Transverse colon (tissue), 4 donors: Measurements from ENCODE around the gene RUSF1. TPM values are rescaled to one million over a fixed set of nuclear protein-coding genes. Genes with fewer than 3 reads are reported as not detected.
A peak's percentile ranks its signal among the peaks of the same experiment; 100 is the strongest.

Experiments used
- DNase-seq: peaks from one replicate; pipeline ENCODE4 v3.0.0-alpha.2; 2019
- H3K27ac ChIP-seq, 4 donors: fragments of 200-600 bp; sonication (generic); 2 replicates each; pipeline ENCODE4 v1.5.1; 2016 to 2018; ENCODE audit warnings: inconsistent platforms in 4 of 4
- H3K27me3 ChIP-seq: fragments of 200-600 bp; sonication (generic); 2 replicates; pipeline ENCODE4 v1.5.1; 2017; ENCODE audit warnings: inconsistent platforms
- H3K36me3 ChIP-seq, 4 donors: fragments of 200-600 bp; sonication (generic); 2 replicates each; pipeline ENCODE4 v1.5.1; 2017 to 2019; ENCODE audit warnings: inconsistent platforms in 4 of 4
- H3K4me1 ChIP-seq, 4 donors: fragments of 200-600 bp; sonication (generic); 2 replicates each; pipeline ENCODE4 v1.5.1; 2017 to 2020; ENCODE audit warnings: inconsistent platforms in 4 of 4
- H3K4me3 ChIP-seq, 4 donors: fragments of 200-600 bp; sonication (generic); 1 replicate in 1 of 4; 2 replicates in 3 of 4; pipeline versions ENCODE4 v1.5.1 to v1.6.1; 2017 to 2019; ENCODE audit warnings: inconsistent platforms in 4 of 4
- H3K9me3 ChIP-seq, 2 donors: fragments of 200-600 bp; sonication (generic); 2 replicates each; pipeline ENCODE4 v1.5.1; 2017 to 2019; ENCODE audit warnings: inconsistent platforms in 2 of 2
- CTCF ChIP-seq, 5 experiments: fragments of 200-600 bp in 3 of 5; fragments of 450-650 bp in 2 of 5; sonication (generic) in 3 of 5; IDR thresholded peaks; 1 replicate in 2 of 5; 2 replicates in 3 of 5; pipeline ENCODE4 v1.5.1; 2016 to 2017; ENCODE audit warnings: antibody characterized with exemption in 5 of 5, inconsistent platforms in 3 of 5, mild to moderate bottlenecking in 2 of 5, moderate library complexity in 1 of 5
- EP300 ChIP-seq: sonication (generic); formaldehyde crosslinking; IDR thresholded peaks from one replicate; pipeline ENCODE4 v1.6.1; 2017; ENCODE audit warnings: antibody characterized with exemption, low read depth
- POLR2A ChIP-seq: fragments of 450-650 bp; IDR thresholded peaks from one replicate; pipeline ENCODE4 v1.6.1; 2016; ENCODE audit warnings: antibody characterized with exemption, mild to moderate bottlenecking, moderate library complexity
- POLR2AphosphoS5 ChIP-seq, 3 donors: sonication (generic); formaldehyde crosslinking; IDR thresholded peaks; one replicate each; pipeline ENCODE4 v1.6.1; 2016; ENCODE audit warnings: antibody characterized with exemption in 3 of 3
- WGBS, 2 donors: methylation state at CpG; one replicate each; pipeline ENCODE4 v1.1.5; 2018; ENCODE audit warnings: low coverage in 1 of 2; 5-methylcytosine and 5-hydroxymethylcytosine counted together
- in situ Hi-C, 4 donors: fragments of 200-750 bp; cut with MboI; loops; one replicate each; pipeline versions ENCODE4 v1.15.0 to v1.15.1; 2017; ENCODE audit warnings: low sequenced_read_pairs in 3 of 4, low pct_ligation_motif_present in 1 of 4, low pct_unique_long_range_greater_than_20kb in 1 of 4
- intact Hi-C: fragments of 100-400 bp; cut with DNase I; formaldehyde crosslinking; loops from one replicate; pipeline ENCODE4 v1.15.1; 2023; ENCODE audit warnings: low total_unique reads
- total RNA-seq, 4 donors: library from RNA; depleted of rRNA; stranded (reverse); fragments of >200 nt; gene quantifications; one replicate each; pipeline ENCODE4 v1.1.0, GENCODE V29; 2016

Gene RUSF1
- total RNA-seq, 4 donors from 2014 or later: 49.2 to 86.5 (median 71.3) TPM

GRCh38 chr16:31459687-31460581 lies 48.3 kb downstream of the RUSF1 start:
- H3K9me3 ChIP-seq: no peaks in the 10 kb centered on the region
- peak; percentile 10 to 89 (median 58) for TF ChIP-seq POLR2AphosphoS5 (IDR thresholded peaks at IDR 0.05)
- TF ChIP-seq POLR2A: no peak
- peaks cover 25 to 42% (median 39%) of the 10 kb centered on the region in 4 donors for H3K4me1 ChIP-seq
- in situ Hi-C loops: loop anchor here in 2 of 4 donors (25.0 kb wide), 2 partner anchors 427 to 473 kb away; partner anchors contain the start of gene HSD3B7 (in 1 of the 2)
- intact Hi-C loops: no loop called here
- H3K27me3 ChIP-seq: no peaks in the 10 kb centered on the region
- peaks cover 0 to 4% (median 2%) of the 10 kb centered on the region in 4 donors for H3K36me3 ChIP-seq
- H3K4me3 ChIP-seq: peak overlapping the region; percentile 73 to 97 (median 78)
- WGBS, 2 donors: 2 to 7% methylated on average over 7 to 45 of the region's 61 CpGs
- DNase-seq: peak; percentile 100
- H3K27ac ChIP-seq: peak overlapping the region; percentile 97 to 99 (median 98)

GRCh38 chr16:31458844-31459686 lies 49.1 kb downstream of the RUSF1 start, which contains the start of gene ARMC5:
Gene ARMC5 (plus strand): TSS chr16:31459501. CDS start chr16:31459525, 24 bp downstream.
- TF ChIP-seq POLR2A (peak; percentile 65), EP300 (no peak), CTCF (IDR thresholded peaks at IDR 0.05) (peak; percentile 45 to 80 (median 60)), POLR2AphosphoS5 (IDR thresholded peaks at IDR 0.05) (peak; percentile 68 to 93 (median 72))
- H3K9me3 ChIP-seq: no peaks in the 10 kb centered on the region
- H3K4me3 ChIP-seq: peak within 1 kb of the TSS; percentile 73 to 97 (median 78)
- intact Hi-C loops: no loop called here
- peak; percentile 98 for DNase-seq
- peak within 1 kb of the TSS; percentile 97 to 99 (median 98) for H3K27ac ChIP-seq
- H3K4me1 ChIP-seq: peaks cover 25 to 50% (median 44%) of the 10 kb centered on the region in 4 donors
- no peaks in the 10 kb centered on the region for H3K36me3 ChIP-seq
- in situ Hi-C loops: loop anchor here in 2 of 4 donors (25.0 kb wide), 2 partner anchors 428 to 472 kb away; partner anchors contain the start of gene HSD3B7 (in 1 of the 2)
- WGBS, 2 donors: 1% methylated on average over 75 of the region's 91 CpGs; no CpG with 5 or more reads in 1 of the 2 donors
- no peaks in the 10 kb centered on the region for H3K27me3 ChIP-seq

GRCh38 chr16:31458073-31458843 lies 49.9 kb downstream of the RUSF1 start:
- WGBS, 2 donors: 3% methylated on average over 19 of the region's 42 CpGs; no CpG with 5 or more reads in 1 of the 2 donors
- intact Hi-C loops (no loop called here), in situ Hi-C loops (loop anchor here in 2 of 4 donors (25.0 kb wide), 2 partner anchors 429 to 471 kb away; partner anchors contain the start of gene HSD3B7 (in 1 of the 2))
- Histone ChIP-seq H3K27me3 (no peaks in the 10 kb centered on the region), H3K27ac (peak overlapping the region; percentile 97 to 99 (median 98)), H3K4me1 (peaks cover 31 to 58% (median 52%) of the 10 kb centered on the region in 4 donors), H3K36me3 (no peaks in the 10 kb centered on the region), H3K9me3 (no peaks in the 10 kb centered on the region), H3K4me3 (peak overlapping the region; percentile 73 to 97 (median 78))
- DNase-seq: peak; percentile 72
- TF ChIP-seq EP300 (no peak), POLR2A (peak; percentile 8), POLR2AphosphoS5 (IDR thresholded peaks at IDR 0.05) (peak in 2 of 3 donors; percentile 45 to 67), CTCF (IDR thresholded peaks at IDR 0.05) (peak in 4 of 5 experiments; percentile 10 to 46 (median 30))

DNA sequence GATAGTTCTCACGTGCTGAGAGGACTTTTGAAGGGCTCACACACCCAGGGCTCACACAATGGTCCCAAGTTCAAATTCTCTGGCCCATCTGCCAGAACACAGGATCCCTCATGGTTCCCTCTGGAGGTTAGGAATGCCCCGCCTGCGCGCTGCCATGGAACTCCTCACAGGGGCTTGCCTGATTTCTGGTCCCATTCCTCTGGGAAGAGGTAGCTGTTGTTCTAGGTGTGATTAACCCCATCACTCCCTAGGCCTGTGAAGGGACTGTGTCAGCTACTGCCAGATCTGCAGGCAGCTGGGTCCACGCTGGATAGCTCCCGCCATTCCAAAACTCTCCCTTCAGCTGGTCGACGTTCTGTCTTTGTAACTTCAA lies 51.2 kb downstream of the RUSF1 start:
- no peak for TF ChIP-seq POLR2AphosphoS5 (IDR thresholded peaks at IDR 0.05)
- Histone ChIP-seq H3K4me1 (peaks cover 41 to 71% (median 64%) of the 10 kb centered on the region in 4 donors), H3K27me3 (no peaks in the 10 kb centered on the region), H3K4me3 (no peak overlapping the region), H3K36me3 (no peaks in the 10 kb centered on the region), H3K9me3 (no peaks in the 10 kb centered on the region), H3K27ac (peak overlapping the region in 2 of 4 donors; percentile 97 to 99)
- intact Hi-C loops (no loop called here), in situ Hi-C loops (loop anchor here in 2 of 4 donors (25.0 kb wide), 2 partner anchors 430 to 470 kb away; partner anchors contain the start of gene HSD3B7 (in 1 of the 2))
- no peak for DNase-seq
- 77% methylated on average over 8 of the region's 8 CpGs; no CpG with 5 or more reads in 1 of the 2 donors for WGBS, 2 donors
